Measurements from ENCODE around the gene NR2F6.
A peak's percentile ranks its signal among the peaks of the same experiment; 100 is the strongest.

Gene NR2F6

GRCh38 chr19:17263712-17264640 lies 18.3 kb upstream of the NR2F6 start:
- no peak for DNase-seq

DNA sequence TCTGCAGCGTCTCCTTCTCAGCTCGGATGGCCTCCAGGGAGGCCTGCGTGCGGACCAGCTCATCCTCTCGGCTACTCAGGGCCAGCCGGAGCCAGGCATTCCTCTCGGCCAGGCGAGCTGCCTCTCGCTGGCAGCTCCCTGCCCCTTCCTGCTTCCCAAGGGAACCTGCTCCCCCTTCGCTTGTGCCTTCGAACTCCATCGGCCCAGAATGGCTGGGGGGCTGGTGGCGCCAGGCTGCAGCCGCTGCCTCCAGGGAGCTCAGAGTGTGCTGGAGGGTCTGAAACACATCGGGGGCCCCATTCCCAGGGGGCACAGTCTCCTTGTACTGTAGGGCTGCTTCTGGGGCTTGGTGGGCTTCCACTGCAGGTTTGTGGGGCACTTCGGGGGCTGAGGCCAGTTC lies 16.8 kb upstream of the NR2F6 start:
- DNase-seq = no peak

DNA sequence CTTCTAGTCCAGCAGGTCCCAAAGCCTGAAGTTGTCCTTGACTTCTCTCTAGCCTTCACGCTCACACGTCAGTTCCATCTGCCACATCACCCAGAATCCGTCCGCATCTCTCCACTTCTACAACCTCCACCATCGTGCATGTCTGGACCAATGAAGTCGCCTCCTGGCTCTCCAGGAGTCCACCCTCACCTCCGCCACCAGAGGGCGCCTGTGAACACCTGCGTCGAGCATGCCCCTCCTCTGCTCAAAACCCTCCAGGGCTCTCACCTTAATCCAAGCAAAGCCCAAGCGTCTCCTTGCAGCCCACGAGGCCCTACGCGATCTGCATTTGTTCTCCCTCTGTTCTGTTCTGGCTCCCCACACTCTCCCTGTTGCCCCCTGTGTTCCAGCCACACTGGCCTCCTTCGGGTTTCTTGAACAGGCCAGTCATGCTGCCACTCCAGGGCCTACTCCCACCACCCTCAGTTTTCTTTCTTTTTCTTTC lies 15.2 kb upstream of the NR2F6 start:
- DNase-seq = peak; percentile 96

- no peak for DNase-seq
These were observed 14.2 kb upstream of the NR2F6 start for GRCh38 chr19:17259934-17260333.

- DNase-seq = no peak
These were observed 13.5 kb upstream of the NR2F6 start for GRCh38 chr19:17259118-17259780.

GRCh38 chr19:17256130-17256529 lies 10.4 kb upstream of the NR2F6 start:
- DNase-seq = no peak

GRCh38 chr19:17255150-17255621 lies 9.5 kb upstream of the NR2F6 start:
- DNase-seq = no peak

DNA sequence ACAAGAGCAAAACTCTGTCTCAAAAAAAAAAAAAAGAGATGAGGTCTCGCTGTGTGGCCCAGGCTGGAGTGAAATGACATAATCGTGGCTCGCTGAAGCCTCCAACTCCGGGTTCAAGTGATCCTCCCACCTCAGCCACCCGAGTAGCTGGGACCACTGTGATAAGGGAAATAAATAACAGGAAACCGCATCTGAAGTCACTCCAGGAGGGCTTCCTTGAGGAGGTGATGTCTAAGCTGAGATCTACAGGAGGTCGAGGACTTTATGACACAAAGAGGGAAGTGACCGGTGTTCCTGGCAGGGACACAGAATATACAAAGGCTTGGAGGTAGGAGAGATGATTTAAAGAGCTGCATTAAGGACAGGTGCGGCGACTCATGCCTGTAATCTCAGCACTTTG lies 8.9 kb upstream of the NR2F6 start:
- DNase-seq = no peak

DNA sequence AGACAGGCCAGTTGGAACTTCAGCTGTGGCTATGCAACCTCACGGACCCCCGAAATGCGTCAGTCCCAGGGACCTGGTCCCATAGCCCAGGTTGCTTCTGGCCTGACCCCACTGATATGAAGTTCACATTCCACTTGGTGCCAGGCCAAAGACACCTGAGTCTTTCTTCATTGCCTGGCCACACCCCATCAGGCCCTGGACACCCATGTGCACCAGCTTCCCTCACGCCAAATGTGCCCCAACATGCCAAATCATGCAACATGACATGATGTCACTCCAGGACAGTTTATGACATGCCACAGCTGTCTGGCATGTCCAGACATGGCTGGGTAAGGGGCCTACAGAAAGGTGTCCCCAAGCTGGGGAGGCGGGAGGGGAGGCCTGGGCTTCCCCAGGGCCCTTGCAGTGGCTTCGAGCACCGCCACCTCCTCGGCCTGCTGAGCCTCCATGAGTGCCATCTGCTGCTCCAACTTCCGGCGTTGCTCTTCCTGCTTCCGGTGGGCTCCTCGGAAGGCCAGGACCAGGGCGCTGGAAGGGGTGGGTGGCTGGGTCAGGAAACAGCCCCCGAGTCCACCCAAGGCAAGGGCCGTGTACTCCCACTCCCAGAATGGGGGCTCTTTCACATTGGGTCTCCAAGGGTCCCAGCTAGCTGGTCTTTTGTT lies 4.3 kb upstream of the NR2F6 start:
- DNase-seq = peak in 1 of 2 experiments; percentile 28

DNA sequence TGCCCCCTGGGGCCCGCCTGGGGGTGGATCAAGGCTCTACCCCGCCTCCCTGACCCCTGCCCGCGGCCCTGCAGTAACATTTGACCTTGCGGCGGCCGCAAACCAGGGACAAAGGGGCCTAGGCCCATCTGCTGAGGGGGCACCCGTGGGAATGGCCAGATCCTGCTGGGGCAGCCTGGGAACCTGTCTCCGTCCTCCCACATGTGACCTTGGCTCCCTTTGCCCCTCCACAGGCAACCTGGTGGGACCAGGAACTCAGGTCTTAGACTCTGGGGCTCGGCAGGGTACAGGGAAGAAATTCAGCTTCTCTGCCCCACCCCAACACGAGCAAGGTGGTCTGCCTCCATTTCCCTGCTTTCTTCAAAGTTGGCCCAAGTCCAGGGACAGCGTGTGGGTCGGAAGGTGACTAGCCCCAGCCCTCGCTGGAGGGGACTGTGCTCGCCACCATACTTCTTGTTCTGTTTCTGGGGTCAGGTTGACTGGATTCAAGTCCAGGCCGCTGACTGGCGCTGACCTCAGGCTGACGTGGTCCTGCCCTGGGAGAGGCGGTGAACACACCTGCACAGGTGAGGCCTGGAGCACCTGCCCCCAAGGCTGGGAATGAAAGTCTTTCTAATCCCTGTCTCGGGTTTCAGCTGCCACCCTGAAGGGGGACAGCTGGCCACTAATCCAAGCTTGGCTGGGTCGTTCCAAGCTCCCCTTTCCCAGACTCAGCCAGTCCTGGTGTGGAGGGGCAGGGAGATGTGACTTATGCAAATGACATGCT lies 2.5 kb upstream of the NR2F6 start:
- peak; percentile 80 to 92 for DNase-seq

- peak in 1 of 2 experiments; percentile 63 for DNase-seq
These were observed 1.1 kb upstream of the NR2F6 start for GRCh38 chr19:17246681-17247425.

GRCh38 chr19:17244618-17245534 lies 843 bp downstream of the NR2F6 start:
- DNase-seq = no peak

GRCh38 chr19:17243830-17244617 lies 1.7 kb downstream of the NR2F6 start:
- no peak for DNase-seq

GRCh38 chr19:17243211-17243829 lies 2.4 kb downstream of the NR2F6 start:
- DNase-seq = no peak

- no peak for DNase-seq
These were observed 3.1 kb downstream of the NR2F6 start for GRCh38 chr19:17242431-17243208.

GRCh38 chr19:17240826-17241399 lies 4.8 kb downstream of the NR2F6 start:
- no peak for DNase-seq

GRCh38 chr19:17240062-17240752 lies 5.5 kb downstream of the NR2F6 start:
- no peak for DNase-seq

Measured in NCI-H524 (cell line).